Measurements from ENCODE around the gene COL4A4. TPM values are rescaled to one million over a fixed set of nuclear protein-coding genes. Genes with fewer than 3 reads are reported as not detected.

COL4A4 gene
- total RNA-seq, 1 donor from 2014 or later, result 0.41 TPM

DNA sequence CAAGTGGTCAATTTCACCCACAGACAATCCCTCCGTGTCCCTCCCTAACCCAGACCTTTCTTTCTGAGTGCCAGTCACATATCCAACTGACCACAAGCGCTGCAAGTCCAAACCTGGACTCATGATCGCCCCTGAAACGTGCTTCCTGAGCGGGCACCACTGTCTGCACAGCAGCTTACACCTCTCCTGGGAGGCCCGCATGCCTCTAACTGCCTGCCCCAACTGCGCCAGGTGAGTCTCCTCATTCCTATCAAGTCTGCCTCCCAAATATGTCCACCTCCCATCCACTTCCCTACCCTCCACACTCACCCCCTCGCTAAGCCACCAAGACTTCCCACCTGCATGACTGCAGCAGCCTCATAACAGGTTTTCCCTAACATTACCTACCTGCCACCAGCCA lies 33.4 kb downstream of the COL4A4 start:
- Mint-ChIP-seq H3K9me3 (ENCODE audit: low read depth) (no peaks in the 10 kb centered on the region), H3K36me3 (ENCODE audit: insufficient read depth) (no peaks in the 10 kb centered on the region), H3K27ac (no peak overlapping the region), H3K4me3 (ENCODE audit: low read depth) (no peak overlapping the region), H3K4me1 (ENCODE audit: low read depth) (no peaks in the 10 kb centered on the region), H3K27me3 (peaks cover 24% of the 10 kb centered on the region)
- TF ChIP-seq CTCF (IDR thresholded peaks at IDR 0.05; ENCODE audit: unreplicated experiment), result no peak
- no peak for DNase-seq (ENCODE audit: low spot score, unreplicated experiment)

DNA sequence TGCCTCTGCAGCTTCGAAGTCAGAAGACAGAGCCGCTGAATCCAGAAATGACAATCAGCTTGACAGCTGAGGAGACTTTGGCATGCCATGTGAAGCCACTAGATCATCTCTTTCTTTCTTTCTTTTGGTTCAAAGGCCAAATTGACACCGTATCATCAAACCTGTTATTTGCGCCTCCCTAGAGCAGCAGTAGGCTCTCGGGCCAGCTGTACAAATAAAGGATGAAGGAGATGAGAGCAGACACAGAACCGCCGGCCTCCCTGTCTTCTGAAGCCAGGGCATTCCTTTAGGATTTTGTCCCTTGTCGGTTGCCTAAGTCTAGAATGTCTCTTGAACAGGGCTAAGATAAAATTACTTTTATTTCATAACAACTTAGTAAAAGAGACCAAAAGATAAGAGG lies 36.8 kb downstream of the COL4A4 start:
- Mint-ChIP-seq H3K27me3 (peaks cover 24% of the 10 kb centered on the region), H3K36me3 (ENCODE audit: insufficient read depth) (no peaks in the 10 kb centered on the region), H3K9me3 (ENCODE audit: low read depth) (no peaks in the 10 kb centered on the region), H3K4me3 (ENCODE audit: low read depth) (no peak overlapping the region), H3K4me1 (ENCODE audit: low read depth) (no peaks in the 10 kb centered on the region), H3K27ac (no peak overlapping the region)
- no peak for TF ChIP-seq CTCF (IDR thresholded peaks at IDR 0.05; ENCODE audit: unreplicated experiment)
- DNase-seq (ENCODE audit: low spot score, unreplicated experiment), result no peak

DNA sequence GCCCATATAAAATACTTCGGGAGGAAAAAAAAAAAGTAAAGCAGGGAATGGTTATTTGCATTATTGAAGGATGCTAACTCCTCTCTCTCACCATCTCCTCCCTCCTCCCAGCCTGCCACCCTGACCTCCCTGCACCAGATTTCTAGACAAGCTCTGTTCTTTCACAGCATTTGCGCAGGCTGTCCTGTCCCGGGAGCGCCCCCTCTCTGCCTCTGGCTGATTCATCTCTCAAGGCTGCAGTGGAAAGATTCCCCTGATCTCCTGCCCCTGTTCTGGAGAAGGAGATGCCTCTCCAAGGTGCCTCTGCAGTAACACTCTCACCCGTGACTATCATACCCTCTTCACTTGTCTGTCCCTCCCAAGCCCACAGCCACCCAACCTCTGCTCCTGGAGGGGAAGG lies 38.5 kb downstream of the COL4A4 start:
- no peak for TF ChIP-seq CTCF (IDR thresholded peaks at IDR 0.05; ENCODE audit: unreplicated experiment)
- no peaks in the 10 kb centered on the region for H3K4me1 Mint-ChIP-seq (ENCODE audit: low read depth)
- no peak for DNase-seq (ENCODE audit: low spot score, unreplicated experiment)
- no peaks in the 10 kb centered on the region for H3K9me3 Mint-ChIP-seq (ENCODE audit: low read depth)
- H3K27me3 Mint-ChIP-seq, result peaks cover 19% of the 10 kb centered on the region
- no peak overlapping the region for H3K4me3 Mint-ChIP-seq (ENCODE audit: low read depth)
- H3K27ac Mint-ChIP-seq, result no peak overlapping the region
- H3K36me3 Mint-ChIP-seq (ENCODE audit: insufficient read depth), result no peaks in the 10 kb centered on the region

DNA sequence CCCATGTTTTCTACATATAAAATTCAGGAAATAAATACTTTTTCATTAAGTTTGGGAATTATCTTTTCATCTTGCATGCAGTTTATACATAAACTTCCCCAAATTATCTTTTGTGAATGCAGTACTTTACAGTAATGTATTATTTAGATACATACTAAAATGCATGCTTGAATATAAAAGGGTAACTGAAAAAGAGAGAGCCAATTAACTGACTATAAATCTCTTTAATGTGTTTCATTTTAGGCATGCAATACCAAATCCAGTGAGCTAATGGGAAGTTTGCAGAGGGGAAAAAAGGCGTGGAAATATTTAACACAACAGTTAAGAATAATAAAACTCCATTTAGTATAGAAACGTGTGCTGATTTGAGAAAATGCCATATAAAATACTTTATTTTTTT lies 39.2 kb downstream of the COL4A4 start:
- Mint-ChIP-seq H3K9me3 (ENCODE audit: low read depth) (no peaks in the 10 kb centered on the region), H3K27ac (no peak overlapping the region), H3K4me1 (ENCODE audit: low read depth) (no peaks in the 10 kb centered on the region), H3K36me3 (ENCODE audit: insufficient read depth) (no peaks in the 10 kb centered on the region), H3K4me3 (ENCODE audit: low read depth) (no peak overlapping the region), H3K27me3 (peaks cover 19% of the 10 kb centered on the region)
- no peak for DNase-seq (ENCODE audit: low spot score, unreplicated experiment)
- no peak for TF ChIP-seq CTCF (IDR thresholded peaks at IDR 0.05; ENCODE audit: unreplicated experiment)

DNA sequence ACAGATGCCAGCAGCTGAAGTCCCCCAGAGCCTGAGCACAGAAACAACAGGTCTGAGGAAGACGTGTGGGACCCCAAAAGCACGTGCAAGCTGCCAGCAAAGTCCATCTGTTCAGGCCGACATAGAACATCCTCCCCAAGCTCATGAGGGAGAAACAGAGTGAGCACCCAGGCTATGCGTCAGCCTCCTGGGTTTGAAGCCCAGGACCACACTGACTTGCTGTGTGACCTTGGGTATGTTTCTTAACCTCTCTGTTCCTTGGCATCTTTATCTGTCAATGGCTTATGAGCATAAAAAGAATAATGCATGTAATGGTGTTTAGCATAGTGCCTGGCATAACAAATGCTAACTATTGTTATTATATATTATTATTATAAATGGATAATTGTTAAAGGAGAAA lies 40.3 kb downstream of the COL4A4 start:
- Mint-ChIP-seq H3K36me3 (ENCODE audit: insufficient read depth) (no peaks in the 10 kb centered on the region), H3K4me3 (ENCODE audit: low read depth) (no peak overlapping the region), H3K9me3 (ENCODE audit: low read depth) (no peaks in the 10 kb centered on the region), H3K4me1 (ENCODE audit: low read depth) (no peaks in the 10 kb centered on the region), H3K27me3 (peaks cover 16% of the 10 kb centered on the region), H3K27ac (no peak overlapping the region)
- no peak for TF ChIP-seq CTCF (IDR thresholded peaks at IDR 0.05; ENCODE audit: unreplicated experiment)
- DNase-seq (ENCODE audit: low spot score, unreplicated experiment), result no peak
